ENCODE measurements around the gene IFNK. TPM values are rescaled to one million over a fixed set of nuclear protein-coding genes. Genes with fewer than 3 reads are reported as not detected.
"Not testable (repeated sequence)": the region's sequence is repeated elsewhere in the genome, so short reads cannot be mapped to it uniquely, and the experiment has no call there.

IFNK gene, protein sequence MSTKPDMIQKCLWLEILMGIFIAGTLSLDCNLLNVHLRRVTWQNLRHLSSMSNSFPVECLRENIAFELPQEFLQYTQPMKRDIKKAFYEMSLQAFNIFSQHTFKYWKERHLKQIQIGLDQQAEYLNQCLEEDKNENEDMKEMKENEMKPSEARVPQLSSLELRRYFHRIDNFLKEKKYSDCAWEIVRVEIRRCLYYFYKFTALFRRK
- not detected for polyA plus RNA-seq (2012; ENCODE audit: insufficient read depth, insufficient read length)

DNA sequence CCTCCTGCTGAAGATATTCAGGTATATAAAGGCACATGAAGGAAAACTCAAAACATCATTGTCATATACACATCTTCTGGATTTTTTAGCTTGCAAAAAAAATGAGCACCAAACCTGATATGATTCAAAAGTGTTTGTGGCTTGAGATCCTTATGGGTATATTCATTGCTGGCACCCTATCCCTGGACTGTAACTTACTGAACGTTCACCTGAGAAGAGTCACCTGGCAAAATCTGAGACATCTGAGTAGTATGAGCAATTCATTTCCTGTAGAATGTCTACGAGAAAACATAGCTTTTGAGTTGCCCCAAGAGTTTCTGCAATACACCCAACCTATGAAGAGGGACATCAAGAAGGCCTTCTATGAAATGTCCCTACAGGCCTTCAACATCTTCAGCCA, at the start of gene IFNK:
TSS of gene IFNK (plus strand) at position 55 of the 400 bp plus-strand sequence. CDS start at position 102, 47 bp downstream.
- DNase-seq (ENCODE audit: low read depth, low spot score): no peak
- H3K4me3 ChIP-seq (ENCODE audit: low read length): no peak within 1 kb of the TSS

DNA sequence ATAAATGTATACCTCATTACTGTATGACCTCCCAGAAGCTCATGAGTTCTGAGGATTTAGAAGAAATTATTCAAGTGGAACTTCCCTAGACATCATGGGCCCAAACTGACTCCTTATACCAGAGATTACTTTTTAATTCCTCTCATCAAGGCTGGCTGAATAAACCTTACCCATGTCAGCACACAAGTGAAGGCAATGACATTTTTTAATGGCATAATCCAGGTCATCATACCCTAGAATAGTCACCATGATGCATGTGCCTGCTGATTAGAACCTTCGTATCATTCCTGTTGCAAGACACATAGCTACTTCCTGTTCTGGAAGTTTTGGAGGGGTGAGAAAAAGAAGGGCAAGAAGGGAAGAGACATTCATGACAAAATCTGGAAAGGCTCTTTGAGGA, 49.8 kb upstream of the IFNK start:
- no peak overlapping the region for H3K4me3 ChIP-seq (ENCODE audit: low read length)
- DNase-seq (ENCODE audit: low read depth, low spot score): no peak

DNA sequence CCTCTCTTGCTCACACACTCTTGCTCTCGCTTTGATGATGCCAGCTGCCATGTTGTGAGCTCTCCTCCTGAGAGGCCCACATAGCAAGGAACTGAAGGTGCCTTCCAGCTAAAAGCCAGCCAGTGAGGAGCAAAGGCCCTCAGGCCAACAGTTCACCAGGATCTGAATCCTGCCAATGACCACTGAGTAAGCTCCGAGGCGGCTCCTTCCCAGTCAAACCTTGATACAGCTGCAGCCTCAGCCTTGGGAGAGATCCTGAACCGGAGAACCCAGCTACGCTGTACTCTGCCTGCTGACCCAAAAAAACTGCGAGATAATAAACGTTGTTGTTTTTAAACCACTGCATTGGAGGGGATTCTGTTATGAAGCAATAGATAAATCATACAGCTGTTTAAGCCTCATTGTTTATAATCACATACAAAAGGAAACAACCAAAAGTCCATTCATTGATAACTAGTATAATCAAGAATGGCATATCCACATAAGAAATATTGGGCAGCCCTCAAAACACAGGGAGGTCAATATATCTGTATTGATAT, 49.0 kb upstream of the IFNK start:
- H3K4me3 ChIP-seq (ENCODE audit: low read length): no peak overlapping the region
- DNase-seq (ENCODE audit: low read depth, low spot score): no peak

DNA sequence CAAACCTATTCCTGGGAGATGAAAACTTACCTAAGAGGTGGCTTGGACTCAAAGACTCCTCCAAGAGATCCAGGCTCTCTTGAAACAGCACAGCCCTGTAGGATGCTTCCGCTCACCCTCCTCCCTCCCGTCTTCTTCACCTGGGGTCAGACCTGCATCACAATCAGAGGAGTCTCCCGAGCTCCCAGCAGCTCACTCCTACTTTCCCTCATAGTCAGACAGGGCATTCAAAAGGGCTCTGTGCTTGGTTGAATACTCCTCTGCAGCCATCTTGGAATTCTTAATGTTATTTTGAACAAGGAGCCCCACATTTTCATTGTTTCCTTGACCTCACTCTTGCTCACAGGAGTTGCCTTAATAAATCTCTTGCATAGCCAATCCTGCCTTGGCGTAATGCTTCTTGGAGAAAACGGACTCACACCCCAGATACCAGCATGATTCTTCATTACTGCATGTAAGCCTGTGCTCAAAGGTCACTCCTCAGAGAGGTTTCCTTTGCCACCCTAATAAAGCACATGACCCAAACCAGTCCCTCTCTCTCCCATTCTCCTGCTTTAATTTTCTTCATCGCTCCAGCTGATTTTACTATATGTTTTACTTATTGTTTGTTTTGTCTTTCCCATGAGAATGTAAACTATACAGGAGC, 47.1 kb upstream of the IFNK start:
- DNase-seq (ENCODE audit: low read depth, low spot score): no peak
- no peak overlapping the region for H3K4me3 ChIP-seq (ENCODE audit: low read length)

DNA sequence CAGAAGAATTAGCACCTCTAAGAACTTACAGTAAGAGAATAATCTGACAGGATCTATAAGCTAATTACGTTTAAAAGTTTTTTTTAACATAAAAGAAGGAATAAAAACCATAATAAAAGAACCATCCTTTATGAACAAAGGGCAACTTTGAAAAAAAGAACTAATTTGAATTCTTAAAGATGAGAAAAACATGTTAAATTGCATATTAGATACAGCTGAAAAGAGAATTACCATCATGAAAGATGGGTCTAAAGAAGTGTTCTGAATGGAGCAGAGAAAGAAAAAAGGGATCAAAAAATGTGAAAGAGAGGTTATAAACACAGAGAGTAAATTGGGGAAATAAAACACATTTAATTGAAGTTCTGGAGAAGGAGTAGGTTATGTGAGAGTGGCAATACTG, 45.8 kb upstream of the IFNK start:
- DNase-seq (ENCODE audit: low read depth, low spot score): no peak
- no peak overlapping the region for H3K4me3 ChIP-seq (ENCODE audit: low read length)

DNA sequence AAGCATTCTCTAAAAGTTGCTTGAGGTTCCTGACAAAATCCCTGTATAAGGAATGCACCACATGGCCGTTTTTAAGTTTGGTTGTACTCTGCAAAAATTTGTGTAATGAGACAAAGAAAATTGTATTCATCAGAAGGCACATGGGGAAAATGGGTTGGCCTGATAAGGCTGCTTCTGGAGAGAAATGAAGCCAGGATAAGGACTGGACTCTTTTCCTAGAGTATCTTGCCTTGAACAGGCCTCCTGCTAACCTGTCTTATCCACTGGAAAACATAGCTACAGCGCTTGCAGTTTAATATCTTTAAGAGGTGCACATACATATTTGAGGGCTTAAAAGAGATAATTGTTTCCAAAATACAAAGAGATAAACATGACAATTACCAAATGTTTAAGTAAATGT, 41.4 kb upstream of the IFNK start:
- DNase-seq (ENCODE audit: low read depth, low spot score): no peak
- no peak overlapping the region for H3K4me3 ChIP-seq (ENCODE audit: low read length)

DNA sequence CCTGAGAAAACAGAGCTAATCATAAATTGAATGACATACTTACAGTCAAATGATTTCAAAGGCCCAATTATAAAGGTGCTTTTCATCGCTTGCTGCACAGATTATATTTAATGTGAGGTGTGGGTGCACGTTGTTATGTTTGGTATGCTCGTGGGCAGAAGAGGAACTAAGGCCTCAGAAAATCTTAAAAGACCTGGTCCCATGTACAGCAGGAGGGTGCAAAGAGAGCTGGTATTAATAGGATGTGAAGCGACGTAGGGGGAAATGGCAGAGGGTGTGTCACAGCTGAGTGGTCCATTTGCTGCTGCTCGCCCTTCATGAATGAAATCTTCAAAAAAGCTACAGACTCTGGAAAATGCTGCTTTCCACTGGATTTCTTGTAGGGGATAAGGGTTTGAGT, 40.5 kb upstream of the IFNK start:
- DNase-seq (ENCODE audit: low read depth, low spot score): no peak
- H3K4me3 ChIP-seq (ENCODE audit: low read length): no peak overlapping the region

DNA sequence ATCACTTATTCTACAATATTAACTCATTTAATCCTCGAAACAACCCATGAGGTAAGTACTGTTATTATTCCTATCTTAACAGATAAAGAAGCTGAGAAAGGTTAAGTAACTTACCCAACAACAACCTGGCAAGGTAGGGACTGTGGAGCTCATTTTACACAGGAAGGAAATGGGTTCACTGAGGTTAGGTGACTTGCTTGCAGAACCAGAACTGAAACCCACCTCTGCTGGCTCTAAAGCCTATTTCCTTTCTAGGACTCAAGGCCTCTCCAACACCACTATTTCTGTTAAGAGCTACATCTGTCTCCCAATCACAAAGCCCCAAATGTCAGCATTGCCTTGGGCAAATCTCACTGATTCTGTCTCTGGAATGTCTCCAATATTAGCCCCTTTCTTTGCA, 38.9 kb upstream of the IFNK start:
- no peak for DNase-seq (ENCODE audit: low read depth, low spot score)
- no peak overlapping the region for H3K4me3 ChIP-seq (ENCODE audit: low read length)

DNA sequence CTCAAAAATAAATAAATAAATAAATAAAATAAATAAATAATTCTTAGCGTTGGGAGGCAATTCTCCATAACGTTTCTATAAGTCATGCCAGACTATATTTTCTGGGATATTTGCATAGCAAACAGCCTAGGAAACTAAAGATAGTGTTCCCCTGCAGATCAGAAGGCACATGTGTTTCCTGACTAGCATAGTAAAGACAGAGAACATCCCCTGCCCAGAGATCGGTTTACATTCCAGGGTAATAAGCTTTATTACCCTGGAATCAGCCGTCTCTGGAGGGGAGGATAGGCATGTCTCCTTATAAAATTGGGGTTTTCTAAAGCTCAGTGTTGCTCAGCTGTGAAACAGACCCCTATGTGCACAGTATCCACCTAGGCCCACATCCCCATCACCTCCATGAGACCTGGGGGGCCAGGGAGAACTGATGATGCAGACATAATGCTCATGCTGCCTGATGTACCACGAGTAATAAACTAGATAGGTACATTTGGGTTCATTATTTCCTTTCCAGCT, 36.9 kb upstream of the IFNK start:
- no peak for DNase-seq (ENCODE audit: low read depth, low spot score)
- H3K4me3 ChIP-seq (ENCODE audit: low read length): no peak overlapping the region

DNA sequence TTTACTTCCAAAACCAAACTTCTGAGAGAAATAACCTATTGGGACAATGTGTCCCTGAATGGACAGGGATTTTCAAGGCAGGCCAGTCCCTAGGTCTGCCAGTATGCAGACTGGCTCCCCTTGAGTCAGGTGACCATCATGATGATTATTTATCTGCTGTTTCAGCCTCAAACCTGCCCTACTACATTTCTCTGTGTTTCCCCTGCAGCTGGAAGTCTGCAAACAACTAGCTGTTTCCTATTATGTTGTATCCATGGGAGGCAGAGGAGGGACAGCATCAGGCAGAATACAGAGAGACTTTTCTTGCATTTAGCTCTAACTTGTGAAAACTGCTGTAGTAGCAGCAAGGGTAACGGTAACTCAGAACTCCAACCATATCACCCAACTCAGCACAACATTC, 36.2 kb upstream of the IFNK start:
- H3K4me3 ChIP-seq (ENCODE audit: low read length): no peak overlapping the region
- no peak for DNase-seq (ENCODE audit: low read depth, low spot score)

DNA sequence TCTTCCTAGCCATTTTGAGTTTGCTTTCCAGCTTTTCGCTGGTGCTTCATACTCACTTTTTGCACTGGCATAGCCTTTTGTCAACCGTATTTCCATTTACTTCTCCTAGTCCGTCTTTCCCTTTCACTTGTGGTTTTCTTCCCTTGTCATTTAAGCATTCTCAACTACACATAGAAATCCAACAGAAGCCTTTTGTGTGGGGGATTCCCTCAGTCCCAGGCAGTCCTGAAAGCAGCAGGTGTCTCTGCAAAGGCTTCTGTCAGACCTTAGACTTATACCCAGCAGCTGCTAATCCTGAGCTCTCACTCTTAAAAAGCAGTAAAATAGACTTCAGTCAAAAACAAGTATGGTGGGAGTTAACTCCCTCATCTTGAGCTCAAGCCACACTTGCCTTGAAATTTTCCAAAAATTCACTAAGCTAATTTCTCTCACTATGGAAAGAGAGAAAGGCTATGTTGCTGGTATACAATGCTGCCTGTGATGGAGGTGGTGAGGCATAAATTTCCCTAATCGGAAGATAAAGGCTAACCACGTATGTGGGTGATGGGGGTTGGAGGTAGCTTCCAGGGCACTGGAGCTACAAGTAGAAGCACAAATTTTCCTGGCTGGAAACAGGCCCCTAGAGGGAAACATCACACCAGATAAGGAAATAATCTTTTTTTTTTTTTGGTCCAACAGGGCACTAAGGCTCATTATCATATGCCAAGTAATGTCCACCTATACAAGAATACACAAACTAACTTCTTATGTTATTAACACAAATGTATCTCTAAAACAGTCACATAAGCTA, 34.8 kb upstream of the IFNK start:
- no peak for DNase-seq (ENCODE audit: low read depth, low spot score)
- H3K4me3 ChIP-seq (ENCODE audit: low read length): no peak overlapping the region

DNA sequence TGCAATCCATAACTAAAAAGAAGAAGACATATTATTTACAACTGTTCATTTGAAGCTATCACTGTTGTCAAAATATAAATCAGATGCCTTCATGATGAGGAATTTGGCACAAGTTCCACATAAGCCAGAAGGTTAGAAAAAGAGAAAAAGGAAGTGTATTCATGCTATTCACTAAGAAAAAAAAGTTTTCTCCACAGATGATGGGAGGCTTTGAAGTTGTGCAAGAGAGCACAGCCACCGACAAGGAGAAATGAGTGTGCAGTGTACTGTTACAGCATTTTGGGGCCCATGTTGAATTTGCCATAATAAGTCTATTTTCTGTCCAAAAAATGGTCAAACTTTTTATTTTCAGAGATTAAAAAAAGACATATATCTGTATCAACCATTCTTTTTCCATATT, 32.9 kb upstream of the IFNK start:
- no peak overlapping the region for H3K4me3 ChIP-seq (ENCODE audit: low read length)
- no peak for DNase-seq (ENCODE audit: low read depth, low spot score)

DNA sequence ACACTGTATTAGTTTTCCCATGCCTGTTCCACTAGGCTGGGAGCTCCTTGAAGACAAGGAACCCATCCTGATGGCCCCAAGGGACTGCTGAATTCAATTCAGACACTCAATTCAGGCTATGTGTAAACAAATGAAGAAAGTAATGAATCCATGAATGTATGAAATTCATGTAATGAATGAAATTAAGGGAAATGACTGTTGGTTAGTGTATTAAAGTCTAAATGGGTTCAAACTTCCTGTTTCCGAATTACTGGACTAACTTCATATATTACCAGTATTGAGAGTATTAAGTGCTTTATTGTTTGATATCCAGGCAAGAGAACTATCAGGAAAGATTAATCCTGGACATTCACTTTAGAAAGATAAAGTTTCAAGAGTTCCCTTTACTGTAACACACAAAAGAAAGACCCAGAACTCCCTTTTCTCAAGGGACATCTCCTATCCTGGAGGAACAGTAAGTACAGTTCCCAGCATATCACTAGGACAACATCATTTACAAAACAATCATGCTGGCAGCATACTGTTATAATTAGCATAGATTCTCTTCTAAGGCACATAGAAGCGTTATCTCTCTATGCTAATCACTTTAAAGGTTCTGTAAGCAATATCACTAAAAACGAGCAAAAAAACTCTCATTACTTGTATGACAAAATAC, 28.5 kb upstream of the IFNK start:
- no peak for DNase-seq (ENCODE audit: low read depth, low spot score)

DNA sequence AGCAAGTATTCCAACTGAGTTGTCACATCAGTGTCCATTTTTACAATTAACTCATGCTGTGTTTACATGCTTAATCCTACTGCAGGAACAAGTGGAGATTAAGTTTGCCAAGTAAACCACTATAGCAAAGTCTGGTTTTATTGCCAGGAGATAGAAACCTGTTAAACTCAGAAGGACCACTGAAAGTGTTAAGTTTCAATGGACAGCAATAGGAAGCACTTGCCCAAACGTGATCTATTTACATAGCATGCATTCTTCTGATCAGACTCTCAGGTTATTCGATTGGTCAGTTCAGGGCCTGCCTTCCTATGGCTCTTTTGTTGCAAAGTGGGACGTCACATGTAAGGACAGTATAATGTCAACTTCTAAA, 28.0 kb upstream of the IFNK start:
- H3K4me3 ChIP-seq (ENCODE audit: low read length): no peak overlapping the region
- no peak for DNase-seq (ENCODE audit: low read depth, low spot score)

More for the DNA sequence above, 28.5 kb upstream of the IFNK start:
- no peak overlapping the region for H3K4me3 ChIP-seq (ENCODE audit: low read length)

DNA sequence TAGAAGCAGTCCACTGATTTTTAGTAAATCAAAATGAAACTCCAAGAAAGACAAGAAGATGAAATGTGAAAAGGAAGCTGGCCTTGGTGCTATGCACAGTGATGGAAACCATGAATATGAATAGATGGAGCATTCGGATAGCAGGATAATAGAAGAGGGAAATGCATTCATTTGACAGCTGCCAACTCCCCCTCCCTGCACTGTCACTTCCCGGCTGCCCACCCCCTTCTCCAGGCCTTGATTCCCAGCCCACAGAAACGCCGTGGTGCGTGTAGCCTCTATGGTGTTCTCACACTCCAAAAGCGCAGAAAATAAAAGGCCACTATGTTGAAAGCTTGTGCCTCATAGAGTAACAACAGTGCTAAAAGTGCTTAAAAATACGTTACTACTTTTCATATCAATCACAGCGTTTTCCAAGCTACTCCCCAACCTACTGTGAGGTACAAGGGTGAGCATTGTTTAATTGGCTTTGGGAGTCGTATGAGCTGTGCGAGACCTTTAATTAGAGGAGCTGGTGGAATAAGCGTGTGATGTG, 26.1 kb upstream of the IFNK start:
- H3K4me3 ChIP-seq (ENCODE audit: low read length): no peak overlapping the region
- DNase-seq (ENCODE audit: low read depth, low spot score): no peak

DNA sequence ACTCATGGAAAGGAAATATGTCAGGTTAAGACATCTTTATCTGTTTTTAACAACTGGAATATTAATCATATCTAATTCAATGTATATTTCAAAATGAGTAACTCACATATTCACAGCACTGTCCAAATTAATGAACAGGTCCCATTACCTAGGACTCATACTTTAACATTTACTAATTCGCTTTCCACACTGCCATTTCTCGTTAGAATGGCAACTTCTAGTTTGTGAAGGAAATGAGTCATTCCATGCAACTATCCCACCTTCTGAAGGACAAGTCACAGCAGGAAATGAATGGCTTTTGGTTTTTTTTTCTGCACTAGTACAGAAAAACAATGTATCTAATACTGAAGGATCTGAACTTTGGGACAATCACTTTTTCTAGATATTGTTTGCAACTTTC, 24.6 kb upstream of the IFNK start:
- no peak overlapping the region for H3K4me3 ChIP-seq (ENCODE audit: low read length)
- DNase-seq (ENCODE audit: low read depth, low spot score): no peak

DNA sequence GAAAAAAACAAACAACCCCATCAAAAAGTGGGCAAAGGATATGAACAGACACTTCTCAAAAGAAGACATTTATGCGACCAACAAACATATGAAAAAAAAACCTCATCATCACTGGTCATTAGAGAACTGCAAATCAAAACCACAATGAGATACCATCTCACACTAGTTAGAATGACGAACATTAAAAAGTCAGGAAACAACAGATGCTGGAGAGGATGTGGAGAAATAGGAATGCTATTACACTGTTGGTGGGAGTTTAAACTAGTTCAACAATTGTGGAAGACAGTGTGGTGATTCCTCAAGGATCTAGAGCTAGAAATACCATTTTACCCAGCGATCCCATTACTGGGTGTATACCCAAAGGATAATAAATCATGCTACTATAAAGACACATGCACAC, 23.2 kb upstream of the IFNK start:
- H3K4me3 ChIP-seq (ENCODE audit: low read length); DNase-seq (ENCODE audit: low read depth, low spot score): not testable (repeated sequence)

DNA sequence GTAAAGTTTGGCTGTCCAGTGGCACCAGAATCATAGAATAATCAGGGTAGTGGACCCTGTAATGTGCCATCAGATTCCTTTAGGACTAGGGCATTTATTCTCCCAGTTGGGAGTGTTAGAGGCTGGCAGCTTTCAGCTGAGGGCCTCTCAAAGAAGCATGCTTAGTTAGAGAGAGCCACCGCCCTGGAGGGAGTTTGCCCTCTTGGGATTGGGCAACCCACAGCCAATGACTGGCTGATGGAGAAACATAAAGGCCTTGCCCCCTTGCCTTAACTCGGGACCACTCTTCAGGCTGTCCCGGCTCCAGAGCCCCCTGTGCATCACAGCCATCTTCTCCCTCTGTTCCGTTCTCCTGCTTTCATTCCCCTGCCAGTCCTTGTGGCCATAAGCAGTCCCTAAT, 20.5 kb upstream of the IFNK start:
- no peak for DNase-seq (ENCODE audit: low read depth, low spot score)
- H3K4me3 ChIP-seq (ENCODE audit: low read length): no peak overlapping the region

DNA sequence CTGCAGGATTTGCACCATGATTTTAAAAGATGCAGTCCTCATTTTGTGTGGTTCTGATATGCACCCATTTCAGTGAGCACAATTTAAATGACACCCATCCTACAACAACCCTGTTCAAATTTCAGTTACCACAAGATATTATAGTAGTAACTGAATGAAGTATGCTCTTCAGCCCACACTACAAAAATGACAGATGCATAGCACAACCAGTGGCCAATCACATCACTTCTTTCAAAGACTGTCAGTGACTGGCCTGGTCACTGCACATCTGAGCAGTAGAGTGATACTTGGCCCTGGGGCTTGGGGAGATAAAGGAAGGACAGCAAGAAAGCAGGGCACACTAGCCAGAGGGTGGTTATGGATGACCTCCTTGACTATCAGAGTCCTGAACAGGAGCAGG, 19.8 kb upstream of the IFNK start:
- no peak overlapping the region for H3K4me3 ChIP-seq (ENCODE audit: low read length)
- no peak for DNase-seq (ENCODE audit: low read depth, low spot score)
